ENCODE results near the gene TCF7L1.

Gene TCF7L1

DNA sequence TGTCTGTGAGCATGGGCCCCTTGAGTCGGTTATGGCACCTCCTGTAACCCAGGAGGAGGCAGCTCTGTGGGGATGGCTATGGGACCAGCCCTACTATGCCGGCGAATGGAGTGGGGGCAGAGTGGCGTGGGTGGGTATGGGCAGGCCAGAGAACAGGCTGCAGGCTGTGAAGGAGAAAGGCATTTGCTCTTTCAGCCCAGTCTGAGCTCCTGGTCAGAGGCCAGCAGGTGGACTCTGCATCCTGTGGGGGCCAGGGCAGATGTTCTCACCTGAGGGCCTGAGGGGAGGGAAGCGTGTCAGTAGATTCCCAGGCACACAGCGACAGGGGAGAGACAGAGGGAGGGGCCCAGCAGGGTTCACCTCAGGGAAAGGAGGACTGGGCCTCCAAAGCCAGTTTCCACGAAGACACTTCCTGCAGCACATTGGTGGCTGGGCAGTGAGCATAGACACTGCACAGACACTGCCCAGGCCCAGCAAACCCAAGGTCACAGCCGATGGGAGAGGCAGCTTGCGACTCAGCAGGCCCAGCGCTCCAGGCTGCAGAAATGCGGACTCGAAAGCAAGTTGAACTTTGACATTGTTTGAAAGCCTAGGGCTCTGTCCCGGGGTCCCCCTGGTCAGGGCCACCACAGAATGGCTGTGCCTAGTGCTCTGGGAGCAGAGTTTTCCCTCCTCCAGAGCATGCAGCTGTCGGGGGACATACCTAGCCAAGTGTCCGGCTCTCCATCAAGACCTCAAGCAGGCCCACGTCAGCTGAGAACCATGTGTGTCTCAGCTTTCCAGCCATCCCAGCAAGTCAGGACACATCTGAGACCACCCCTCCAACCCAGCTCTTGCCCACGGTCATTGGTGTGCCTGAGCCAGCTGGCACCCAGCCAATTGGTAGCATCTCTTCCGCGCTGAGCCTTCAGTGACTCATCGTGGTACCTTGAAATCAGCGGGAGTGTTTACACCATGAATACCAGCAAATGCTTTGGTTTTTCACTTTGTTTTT lies 140.8 kb downstream of the TCF7L1 start:
- H3K4me3 ChIP-seq (ENCODE audit: severe bottlenecking) = no peak overlapping the region
- H3K9me3 ChIP-seq (ENCODE audit: severe bottlenecking) = no peaks in the 10 kb centered on the region
- no peaks in the 10 kb centered on the region for H3K27me3 ChIP-seq (ENCODE audit: insufficient read depth, poor library complexity, severe bottlenecking)
- TF ChIP-seq, protein P1, sequence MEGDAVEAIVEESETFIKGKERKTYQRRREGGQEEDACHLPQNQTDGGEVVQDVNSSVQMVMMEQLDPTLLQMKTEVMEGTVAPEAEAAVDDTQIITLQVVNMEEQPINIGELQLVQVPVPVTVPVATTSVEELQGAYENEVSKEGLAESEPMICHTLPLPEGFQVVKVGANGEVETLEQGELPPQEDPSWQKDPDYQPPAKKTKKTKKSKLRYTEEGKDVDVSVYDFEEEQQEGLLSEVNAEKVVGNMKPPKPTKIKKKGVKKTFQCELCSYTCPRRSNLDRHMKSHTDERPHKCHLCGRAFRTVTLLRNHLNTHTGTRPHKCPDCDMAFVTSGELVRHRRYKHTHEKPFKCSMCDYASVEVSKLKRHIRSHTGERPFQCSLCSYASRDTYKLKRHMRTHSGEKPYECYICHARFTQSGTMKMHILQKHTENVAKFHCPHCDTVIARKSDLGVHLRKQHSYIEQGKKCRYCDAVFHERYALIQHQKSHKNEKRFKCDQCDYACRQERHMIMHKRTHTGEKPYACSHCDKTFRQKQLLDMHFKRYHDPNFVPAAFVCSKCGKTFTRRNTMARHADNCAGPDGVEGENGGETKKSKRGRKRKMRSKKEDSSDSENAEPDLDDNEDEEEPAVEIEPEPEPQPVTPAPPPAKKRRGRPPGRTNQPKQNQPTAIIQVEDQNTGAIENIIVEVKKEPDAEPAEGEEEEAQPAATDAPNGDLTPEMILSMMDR (IDR thresholded peaks at IDR 0.05; ENCODE audit: poor library complexity, severe bottlenecking) = no peak
- peak; percentile 98 for DNase-seq (ENCODE audit: low spot score)
- ATAC-seq (ENCODE audit: low read depth) = peak; percentile 75
- H3K4me1 ChIP-seq (ENCODE audit: insufficient read depth, poor library complexity, severe bottlenecking) = peaks cover 52% of the 10 kb centered on the region
- 0 out of 2 replicates have a peak, but pooled peaks cover 3% of the 10 kb centered on the region for H3K36me3 ChIP-seq (ENCODE audit: low read depth)
- H3K27ac ChIP-seq (ENCODE audit: poor library complexity, severe bottlenecking) = peak overlapping the region; percentile 85

DNA sequence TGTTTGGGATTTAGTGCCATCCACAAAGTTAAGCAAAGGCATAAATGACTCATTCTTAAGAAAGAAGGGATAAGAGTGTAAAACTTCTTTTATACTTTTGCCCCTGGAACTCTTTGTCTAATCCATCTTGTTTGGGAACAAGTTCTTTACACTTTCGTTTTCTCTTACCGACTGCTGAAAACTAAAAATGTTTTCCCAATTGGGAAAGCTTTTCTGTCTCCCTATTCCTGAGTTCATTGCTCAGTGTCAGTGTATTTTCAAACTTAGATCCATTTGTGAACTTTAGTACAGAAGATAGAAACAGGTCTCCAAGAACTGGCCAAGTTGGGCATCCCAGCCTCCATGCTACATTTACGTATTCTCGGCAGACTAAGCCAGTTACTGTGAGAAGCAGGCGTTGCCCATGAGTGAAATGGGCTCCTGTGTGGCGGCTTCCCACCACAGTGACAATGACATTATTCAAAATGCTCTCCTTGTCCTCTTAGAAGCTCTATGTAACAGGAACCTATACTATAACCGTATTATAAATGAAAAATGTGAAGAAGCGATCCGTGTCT lies 142.9 kb downstream of the TCF7L1 start:
- H3K36me3 ChIP-seq (ENCODE audit: low read depth) = no peaks in the 10 kb centered on the region
- no peaks in the 10 kb centered on the region for H3K9me3 ChIP-seq (ENCODE audit: severe bottlenecking)
- no peak for ATAC-seq (ENCODE audit: low read depth)
- no peak for DNase-seq (ENCODE audit: low spot score)
- no peak overlapping the region for H3K4me3 ChIP-seq (ENCODE audit: severe bottlenecking)
- peaks cover 52% of the 10 kb centered on the region for H3K4me1 ChIP-seq (ENCODE audit: insufficient read depth, poor library complexity, severe bottlenecking)
- no peaks in the 10 kb centered on the region for H3K27me3 ChIP-seq (ENCODE audit: insufficient read depth, poor library complexity, severe bottlenecking)
- peak overlapping the region; percentile 85 for H3K27ac ChIP-seq (ENCODE audit: poor library complexity, severe bottlenecking)
- TF ChIP-seq, protein P1 (IDR thresholded peaks at IDR 0.05; ENCODE audit: poor library complexity, severe bottlenecking) = no peak

- peak overlapping the region; percentile 85 for H3K27ac ChIP-seq (ENCODE audit: poor library complexity, severe bottlenecking)
- H3K4me3 ChIP-seq (ENCODE audit: severe bottlenecking) = no peak overlapping the region
- H3K27me3 ChIP-seq (ENCODE audit: insufficient read depth, poor library complexity, severe bottlenecking) = no peaks in the 10 kb centered on the region
- H3K9me3 ChIP-seq (ENCODE audit: severe bottlenecking) = no peaks in the 10 kb centered on the region
- no peaks in the 10 kb centered on the region for H3K36me3 ChIP-seq (ENCODE audit: low read depth)
- peaks cover 52% of the 10 kb centered on the region for H3K4me1 ChIP-seq (ENCODE audit: insufficient read depth, poor library complexity, severe bottlenecking)
- TF ChIP-seq, protein P1 (IDR thresholded peaks at IDR 0.05; ENCODE audit: poor library complexity, severe bottlenecking) = no peak
- no peak for DNase-seq (ENCODE audit: low spot score)
- ATAC-seq (ENCODE audit: low read depth) = no peak
Measured at GRCh38 chr2:85276571-85277118, 143.5 kb downstream of the TCF7L1 start.

DNA sequence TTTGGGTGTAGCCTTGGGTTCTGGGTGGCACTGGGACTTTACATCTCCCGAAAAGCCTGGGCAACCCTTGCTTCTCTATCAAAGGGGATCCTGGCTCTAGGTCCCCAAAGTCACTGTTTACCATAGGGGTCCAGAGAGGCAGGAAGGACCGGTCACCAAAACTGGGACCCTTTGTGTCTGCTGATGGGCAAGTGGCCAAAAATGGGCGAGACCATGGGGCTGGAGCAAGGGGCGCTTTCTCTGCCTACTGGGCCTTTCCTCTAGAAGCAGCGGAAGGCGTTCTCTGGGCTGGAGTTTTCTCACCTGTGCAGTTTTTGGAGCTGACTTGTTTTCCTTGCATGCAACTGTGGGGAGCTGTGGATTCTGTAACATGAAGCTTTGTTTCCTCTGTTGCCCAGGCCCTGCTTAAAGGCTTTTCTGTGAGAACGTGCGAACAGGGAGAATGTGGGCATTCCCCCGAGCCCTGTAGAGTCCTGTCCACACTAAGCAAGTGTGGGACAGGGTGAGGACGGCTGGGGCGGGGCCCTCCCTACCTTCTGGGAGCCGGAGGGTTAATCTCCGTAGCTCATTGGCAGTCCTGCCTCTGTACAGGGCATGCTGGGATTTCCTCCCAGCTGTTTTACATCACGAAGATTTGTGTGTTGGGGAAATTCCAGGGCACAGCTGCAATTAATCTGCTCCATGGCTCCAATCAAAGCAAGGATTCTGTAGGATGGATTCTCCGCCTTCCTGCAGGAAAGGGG lies 144.4 kb downstream of the TCF7L1 start:
- peak overlapping the region; percentile 85 for H3K27ac ChIP-seq (ENCODE audit: poor library complexity, severe bottlenecking)
- no peak overlapping the region for H3K4me3 ChIP-seq (ENCODE audit: severe bottlenecking)
- no peaks in the 10 kb centered on the region for H3K36me3 ChIP-seq (ENCODE audit: low read depth)
- peak; percentile 82 for ATAC-seq (ENCODE audit: low read depth)
- no peaks in the 10 kb centered on the region for H3K9me3 ChIP-seq (ENCODE audit: severe bottlenecking)
- TF ChIP-seq, protein P1 (IDR thresholded peaks at IDR 0.05; ENCODE audit: poor library complexity, severe bottlenecking) = no peak
- no peaks in the 10 kb centered on the region for H3K27me3 ChIP-seq (ENCODE audit: insufficient read depth, poor library complexity, severe bottlenecking)
- DNase-seq (ENCODE audit: low spot score) = peak; percentile 93
- peaks cover 52% of the 10 kb centered on the region for H3K4me1 ChIP-seq (ENCODE audit: insufficient read depth, poor library complexity, severe bottlenecking)
